Kidney epithelial cell (primary cell): ENCODE results near the gene RHOXF2B. TPM values are rescaled to one million over a fixed set of nuclear protein-coding genes. Genes with fewer than 3 reads are reported as not detected.
"Not testable (repeated sequence)": the region's sequence is repeated elsewhere in the genome, so short reads cannot be mapped to it uniquely, and the experiment has no call there.

Experiments
- DNase-seq: peaks from one replicate; pipeline ENCODE4 v3.0.0-alpha.2; 2010; ENCODE audit warnings: low read depth
- H3K27me3 ChIP-seq: 2 replicates; pipeline ENCODE4 v1.6.0; 2011; ENCODE audit warnings: low read length; ENCODE audit not compliant: control insufficient read depth, insufficient read depth
- H3K36me3 ChIP-seq: 2 replicates; pipeline ENCODE4 v1.5.1; 2011; ENCODE audit warnings: low read length; ENCODE audit not compliant: control insufficient read depth, insufficient read depth
- H3K4me3 ChIP-seq: 2 replicates; pipeline ENCODE4 v1.5.1; 2011; ENCODE audit warnings: low read depth, mild to moderate bottlenecking, control low read depth, low read length
- CTCF ChIP-seq: IDR thresholded peaks from 2 replicates; pipeline ENCODE4 v1.5.1; 2011; ENCODE audit warnings: mild to moderate bottlenecking, moderate library complexity, low read length, control low read depth, inconsistent platforms; ENCODE audit not compliant: insufficient read depth, poor library complexity, severe bottlenecking
- total RNA-seq: library from RNA; depleted of rRNA; stranded (reverse); fragments of >200 nt; gene quantifications from 2 replicates; pipeline ENCODE4 v1.2.3, GENCODE V29; 2015

Gene RHOXF2B
- total RNA-seq, 1 donor from 2014 or later: not detected

DNA sequence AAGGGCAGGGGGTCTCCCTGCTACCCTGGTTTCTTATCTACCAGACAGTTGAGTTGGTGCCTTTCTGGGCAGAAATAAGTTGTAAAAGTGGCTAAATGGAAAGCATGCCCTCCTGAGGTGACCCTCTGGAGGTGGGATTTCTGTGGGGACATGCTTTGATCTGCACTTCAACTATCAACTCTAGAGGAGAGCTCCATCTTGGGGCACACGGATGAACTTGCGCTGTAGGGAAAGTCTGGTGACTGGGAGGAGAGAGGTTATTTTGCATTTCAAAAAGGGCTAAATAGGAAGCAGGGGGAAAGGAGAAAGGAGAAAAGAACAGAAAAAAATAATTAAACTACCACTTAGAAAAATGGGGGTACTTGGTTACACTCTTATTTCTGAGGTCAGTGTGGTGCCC lies 12.7 kb upstream of the RHOXF2B start:
- TF ChIP-seq CTCF: no peak
- no peak for DNase-seq
- Histone ChIP-seq H3K27me3 (no peaks in the 10 kb centered on the region), H3K36me3 (no peaks in the 10 kb centered on the region), H3K4me3 (no peak overlapping the region)

- Histone ChIP-seq H3K36me3 (no peaks in the 10 kb centered on the region), H3K4me3 (no peak overlapping the region), H3K27me3 (no peaks in the 10 kb centered on the region)
- TF ChIP-seq CTCF: no peak
- DNase-seq: no peak
Observed at GRCh38 chrX:120087289-120088017, 10.0 kb upstream of the RHOXF2B start.

DNA sequence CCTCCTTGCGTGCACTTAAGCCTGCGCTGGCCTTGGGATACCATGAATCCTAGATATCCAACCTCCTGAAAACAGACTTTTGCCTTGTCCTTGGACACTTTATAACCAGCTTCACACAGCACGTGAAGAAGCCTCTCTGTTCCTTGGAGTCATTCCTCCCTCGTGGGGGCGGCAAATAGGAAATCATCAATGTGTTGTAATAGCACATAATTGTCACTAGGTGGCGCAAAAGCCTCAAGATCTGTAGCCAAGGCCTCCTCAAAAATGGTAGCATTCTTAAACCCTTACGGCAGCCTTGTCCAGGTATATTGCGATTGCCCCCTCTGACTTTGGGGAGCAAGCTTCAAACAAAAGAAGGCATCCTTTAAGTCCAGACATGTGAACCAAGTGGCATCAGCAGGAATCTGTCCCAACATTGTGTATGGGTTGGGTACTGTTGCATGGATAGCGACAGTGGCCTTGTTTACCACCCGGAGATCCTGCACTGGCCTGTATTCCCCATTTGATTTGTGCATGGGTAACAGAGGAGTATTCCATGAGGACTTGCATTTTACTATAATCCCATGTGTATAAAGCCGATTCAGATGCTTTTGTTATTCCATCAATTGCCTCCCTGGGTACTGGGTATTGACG lies 8.2 kb upstream of the RHOXF2B start:
- not testable (repeated sequence) for DNase-seq, H3K36me3 ChIP-seq, H3K27me3 ChIP-seq, H3K4me3 ChIP-seq

DNA sequence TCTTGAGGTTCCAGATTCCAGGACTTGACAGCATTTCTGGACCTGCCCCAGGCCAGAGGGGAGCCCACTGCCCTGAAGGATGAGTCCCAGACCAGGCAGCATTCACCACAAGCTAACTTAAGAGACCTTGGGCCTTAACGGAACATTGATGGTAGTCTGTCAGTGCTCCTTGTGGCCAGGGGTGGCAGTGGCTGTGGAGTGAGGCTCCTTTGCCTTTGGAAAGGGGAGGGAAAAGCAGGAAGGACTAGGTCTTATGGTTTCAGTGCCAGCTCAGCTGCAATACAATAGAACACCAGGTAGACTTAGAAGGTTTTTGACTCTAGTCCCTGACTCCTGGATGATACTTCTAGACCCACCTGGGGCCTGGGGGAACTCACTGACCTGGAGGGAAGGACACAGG lies 11.3 kb downstream of the RHOXF2B start:
- DNase-seq, H3K27me3 ChIP-seq, H3K36me3 ChIP-seq, H3K4me3 ChIP-seq: not testable (repeated sequence)

- H3K27me3 ChIP-seq, H3K36me3 ChIP-seq, DNase-seq, H3K4me3 ChIP-seq: not testable (repeated sequence)
Observed at GRCh38 chrX:120042712-120043111, 34.8 kb downstream of the RHOXF2B start.

DNA sequence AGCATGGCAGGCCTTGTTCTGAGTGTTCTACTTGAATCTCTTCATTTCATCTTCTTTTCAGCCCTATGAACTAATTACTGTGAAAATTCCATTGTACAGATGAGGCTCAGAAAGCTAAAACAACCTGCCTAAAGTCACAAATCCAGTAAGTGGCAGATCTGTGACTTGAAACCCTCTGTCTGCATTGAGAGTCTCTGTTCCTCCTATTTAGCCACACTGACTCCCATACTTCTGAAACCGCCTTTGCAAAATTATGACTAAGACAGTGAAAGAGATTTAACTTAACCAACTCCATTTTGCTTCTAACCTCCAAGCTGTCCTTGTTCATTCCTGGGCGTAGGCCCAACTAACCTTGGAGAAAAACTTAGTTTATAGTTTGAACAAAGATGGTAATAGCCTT lies 35.2 kb downstream of the RHOXF2B start:
- H3K36me3 ChIP-seq, H3K27me3 ChIP-seq, H3K4me3 ChIP-seq, DNase-seq: not testable (repeated sequence)

GRCh38 chrX:120040176-120040575 lies 37.3 kb downstream of the RHOXF2B start:
- not testable (repeated sequence) for H3K36me3 ChIP-seq, H3K27me3 ChIP-seq, DNase-seq, H3K4me3 ChIP-seq

DNA sequence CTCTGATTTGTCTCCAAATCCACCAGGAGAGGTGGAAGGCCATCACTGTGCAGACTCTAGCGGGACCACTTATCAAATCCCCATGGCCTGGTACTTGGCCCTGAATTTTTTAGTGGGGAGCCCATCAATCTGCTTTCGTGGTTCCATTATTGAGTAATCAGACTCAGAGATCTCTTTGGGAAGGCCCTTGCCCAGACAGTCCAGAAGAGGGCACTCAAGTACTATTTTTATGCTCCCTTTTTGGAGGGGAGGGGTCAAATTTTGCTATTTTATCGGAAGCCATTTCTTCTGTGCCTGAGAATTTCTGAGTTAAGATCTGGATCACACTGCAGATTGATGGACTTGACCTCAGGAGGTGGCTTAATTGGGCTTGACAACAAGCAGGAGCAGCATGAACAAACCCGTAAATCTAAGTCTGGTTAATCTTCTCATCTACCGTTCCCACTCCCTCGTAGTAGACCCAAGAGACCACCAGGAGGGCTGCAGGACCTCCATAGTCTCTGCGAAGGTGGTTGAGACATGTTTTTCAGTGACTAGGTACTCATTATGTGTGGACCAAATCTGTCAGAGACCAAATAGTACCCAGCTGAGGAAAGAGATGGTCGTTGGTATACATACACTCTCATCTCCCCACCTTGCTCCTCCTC lies 38.3 kb downstream of the RHOXF2B start:
- not testable (repeated sequence) for H3K27me3 ChIP-seq, H3K4me3 ChIP-seq, DNase-seq, H3K36me3 ChIP-seq

DNA sequence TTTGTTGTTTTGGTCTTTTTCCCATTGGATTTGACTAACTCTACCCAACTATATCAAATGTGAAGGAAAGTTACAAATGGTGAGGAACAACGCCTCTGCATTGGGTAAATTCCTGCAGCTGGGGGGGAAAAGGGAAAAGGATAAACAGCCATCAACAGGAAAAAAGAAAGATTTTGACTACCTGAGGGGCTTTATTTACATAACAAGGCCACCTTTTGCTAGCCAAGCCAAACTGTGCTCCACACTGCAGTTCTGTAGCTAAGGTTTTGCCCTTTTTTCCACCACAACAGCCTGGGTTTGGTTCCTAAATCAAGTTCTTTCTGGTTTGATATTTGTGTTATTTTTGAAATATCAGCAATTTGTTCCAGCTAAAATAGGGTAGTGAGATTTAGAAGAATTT lies 40.8 kb downstream of the RHOXF2B start:
- no peak for TF ChIP-seq CTCF
- no peak for DNase-seq
- Histone ChIP-seq H3K27me3 (no peaks in the 10 kb centered on the region), H3K4me3 (no peak overlapping the region), H3K36me3 (no peaks in the 10 kb centered on the region)

DNA sequence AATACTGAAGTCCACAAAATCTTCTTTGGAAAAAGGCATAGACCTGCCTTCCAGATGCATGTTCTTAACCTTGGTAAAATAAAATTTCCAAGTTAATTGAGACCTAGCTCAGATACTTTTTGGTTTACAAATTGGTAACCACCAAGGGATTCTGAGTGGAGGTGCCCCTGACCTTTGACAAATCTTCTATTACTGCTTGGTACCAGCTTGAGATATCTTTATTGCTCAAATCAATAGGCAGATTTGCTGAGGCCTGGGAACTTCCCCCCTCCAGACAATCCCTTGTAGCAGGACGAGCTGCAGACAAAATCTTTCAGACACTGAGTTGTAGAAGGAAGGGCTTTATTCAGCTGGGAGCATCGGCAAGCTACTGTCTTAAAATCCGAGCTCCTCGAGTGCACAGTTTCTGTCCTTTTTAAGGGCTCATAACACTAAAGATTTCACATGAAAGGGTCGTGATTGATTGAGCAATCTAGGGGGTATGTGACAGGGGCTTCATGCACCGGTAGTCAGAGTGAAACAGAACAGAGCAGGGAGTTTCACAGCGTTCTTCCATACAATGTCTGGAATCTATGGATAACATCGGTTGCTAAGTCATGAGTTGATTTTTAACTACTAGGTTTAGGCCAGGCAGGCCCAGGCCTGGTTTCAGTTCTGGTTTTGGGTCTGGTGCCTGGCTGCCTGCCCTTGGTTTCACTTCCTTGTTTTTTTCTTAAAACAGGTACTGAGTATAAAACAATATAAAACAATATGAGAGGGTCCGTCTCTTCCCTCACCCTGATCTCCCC lies 41.8 kb downstream of the RHOXF2B start:
- not testable (repeated sequence) for H3K4me3 ChIP-seq, H3K36me3 ChIP-seq, DNase-seq, H3K27me3 ChIP-seq
